SK-N-SH (cell line): ENCODE measurements around the gene PPHLN1.

ENCODE experiments used
- CTCF ChIP-seq: fragments of 200-600 bp; sonication (generic); IDR thresholded peaks from 2 replicates; pipeline ENCODE4 v1.6.1; 2017; ENCODE audit warnings: antibody characterized with exemption, mild to moderate bottlenecking, moderate library complexity
- EP300 ChIP-seq, 2 experiments: IDR thresholded peaks; 2 replicates each; pipeline versions ENCODE4 v1.4.0 to v1.6.1; 2012; ENCODE audit warnings: borderline replicate concordance in 1 of 2, low read depth in 1 of 2, low read length in 1 of 2
- POLR2AphosphoS5 ChIP-seq: IDR thresholded peaks from 2 replicates; pipeline ENCODE4 v1.6.1; 2012; ENCODE audit warnings: low read depth, low read length
- RXRA ChIP-seq: IDR thresholded peaks from 2 replicates; pipeline ENCODE4 v1.4.0; 2012; ENCODE audit warnings: low read depth, mild to moderate bottlenecking, borderline replicate concordance
- TAF1 ChIP-seq: IDR thresholded peaks from 2 replicates; pipeline ENCODE4 v1.6.1; 2012; ENCODE audit warnings: low read depth, mild to moderate bottlenecking, low read length, moderate library complexity, borderline replicate concordance

- TF ChIP-seq CTCF: no peak
- no peak for TF ChIP-seq POLR2AphosphoS5
- TF ChIP-seq EP300 (IDR thresholded peaks at IDR 0.05; ENCODE audit: borderline replicate concordance in 1 of 2, low read depth in 1 of 2, low read length in 1 of 2): no peak
- no peak for TF ChIP-seq RXRA
- TF ChIP-seq TAF1: no peak
Observed at GRCh38 chr12:42323856-42324255, 2.1 kb upstream of the PPHLN1 start.
